Measurements from ENCODE around the gene ARHGEF38.

The ARHGEF38 gene

GRCh38 chr4:105710678-105711077 lies 158.3 kb downstream of the ARHGEF38 start:
- ChIA-PET CTCF (interaction anchor here (0.6 to 1.6 kb wide), 2 partner anchors 8 to 24 kb away, joined by 4 to 6 read pairs; no protein-coding TSS in a partner anchor), POLR2A (interaction anchor here (0.7 to 1.7 kb wide), 3 partner anchors 43 to 186 kb away, joined by 3 to 5 read pairs (median 3); partner anchors contain the start of gene NPNT)
- peaks cover 0 to 6% of the 10 kb centered on the region in 2 experiments; a peak in 1 of 3 replicates for H3K36me3 ChIP-seq (ENCODE audit: control insufficient read depth in 2 of 2, insufficient read depth in 1 of 2, low read length in 2 of 2)
- no peaks in the 10 kb centered on the region for H3K9me3 ChIP-seq (ENCODE audit: control insufficient read depth, insufficient read depth, low read depth, low read length)
- TF ChIP-seq PRDM1 (tag by site-specific recombination; IDR thresholded peaks at IDR 0.05) (peak; percentile 65; the same call in 1 of the 2 replicates), TCF7L2 (IDR thresholded peaks at IDR 0.05; ENCODE audit: borderline replicate concordance, low read depth, low read length) (peak; percentile 51; the same call in 1 of the 2 replicates), ZXDB (tag by site-specific recombination; IDR thresholded peaks at IDR 0.05) (0 out of 2 replicates have a peak, but pooled peaks have one; percentile 16), ZNF350 (tag by site-specific recombination; IDR thresholded peaks at IDR 0.05) (no peak), CTCF (tag by site-specific recombination; IDR thresholded peaks at IDR 0.05) (no peak), ZNF621 (tag by site-specific recombination; IDR thresholded peaks at IDR 0.05) (no peak), SCRT2 (tag by site-specific recombination; IDR thresholded peaks at IDR 0.05) (peak; percentile 64), ZNF501 (tag by site-specific recombination; IDR thresholded peaks at IDR 0.05) (no peak), ZNF366 (tag by site-specific recombination; conservative IDR thresholded peaks at IDR 0.05) (0 out of 2 replicates have a peak, but pooled peaks have one; percentile 36), ZNF335 (tag by site-specific recombination; conservative IDR thresholded peaks at IDR 0.05) (peak; percentile 34; the same call in 1 of the 2 replicates), OSR2 (tag by site-specific recombination; IDR thresholded peaks at IDR 0.05) (peak; percentile 66), SP7 (tag by site-specific recombination; IDR thresholded peaks at IDR 0.05) (peak; percentile 77), ZNF843 (tag by site-specific recombination; IDR thresholded peaks at IDR 0.05) (peak; percentile 60; the same call in 1 of the 2 replicates)
- TF ChIP-seq, protein P1, sequence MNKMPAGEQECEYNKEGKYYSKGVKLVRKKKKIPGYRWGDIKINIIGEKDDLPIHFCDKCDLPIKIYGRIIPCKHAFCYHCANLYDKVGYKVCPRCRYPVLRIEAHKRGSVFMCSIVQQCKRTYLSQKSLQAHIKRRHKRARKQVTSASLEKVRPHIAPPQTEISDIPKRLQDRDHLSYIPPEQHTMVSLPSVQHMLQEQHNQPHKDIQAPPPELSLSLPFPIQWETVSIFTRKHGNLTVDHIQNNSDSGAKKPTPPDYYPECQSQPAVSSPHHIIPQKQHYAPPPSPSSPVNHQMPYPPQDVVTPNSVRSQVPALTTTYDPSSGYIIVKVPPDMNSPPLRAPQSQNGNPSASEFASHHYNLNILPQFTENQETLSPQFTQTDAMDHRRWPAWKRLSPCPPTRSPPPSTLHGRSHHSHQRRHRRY (tag by site-specific recombination; IDR thresholded peaks at IDR 0.05), result no peak
- TF ChIP-seq, protein P2, sequence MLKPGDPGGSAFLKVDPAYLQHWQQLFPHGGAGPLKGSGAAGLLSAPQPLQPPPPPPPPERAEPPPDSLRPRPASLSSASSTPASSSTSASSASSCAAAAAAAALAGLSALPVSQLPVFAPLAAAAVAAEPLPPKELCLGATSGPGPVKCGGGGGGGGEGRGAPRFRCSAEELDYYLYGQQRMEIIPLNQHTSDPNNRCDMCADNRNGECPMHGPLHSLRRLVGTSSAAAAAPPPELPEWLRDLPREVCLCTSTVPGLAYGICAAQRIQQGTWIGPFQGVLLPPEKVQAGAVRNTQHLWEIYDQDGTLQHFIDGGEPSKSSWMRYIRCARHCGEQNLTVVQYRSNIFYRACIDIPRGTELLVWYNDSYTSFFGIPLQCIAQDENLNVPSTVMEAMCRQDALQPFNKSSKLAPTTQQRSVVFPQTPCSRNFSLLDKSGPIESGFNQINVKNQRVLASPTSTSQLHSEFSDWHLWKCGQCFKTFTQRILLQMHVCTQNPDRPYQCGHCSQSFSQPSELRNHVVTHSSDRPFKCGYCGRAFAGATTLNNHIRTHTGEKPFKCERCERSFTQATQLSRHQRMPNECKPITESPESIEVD (tag by site-specific recombination; IDR thresholded peaks at IDR 0.05), result peak; percentile 96
- no peak overlapping the region for H3K4me3 ChIP-seq (ENCODE audit: low read depth, low read length)
- no peak overlapping the region for H3K27ac ChIP-seq (ENCODE audit: extremely low read depth, low read depth, low read length)
- H3K4me1 ChIP-seq (ENCODE audit: control insufficient read depth, insufficient read depth, low read length), result 0 out of 2 replicates have a peak, but pooled peaks cover 2% of the 10 kb centered on the region

GRCh38 chr4:105712766-105713165 lies 160.3 kb downstream of the ARHGEF38 start:
- H3K9me3 ChIP-seq (ENCODE audit: control insufficient read depth, insufficient read depth, low read depth, low read length), result no peaks in the 10 kb centered on the region
- ChIA-PET POLR2A (no interaction called here), CTCF (interaction anchor here (0.6 to 0.7 kb wide), 2 partner anchors 807 to 852 kb away, joined by 3 to 4 read pairs; no protein-coding TSS in a partner anchor)
- peaks cover 0 to 3% of the 10 kb centered on the region in 2 experiments; a peak in 1 of 3 replicates for H3K36me3 ChIP-seq (ENCODE audit: control insufficient read depth in 2 of 2, insufficient read depth in 1 of 2, low read length in 2 of 2)
- no peak overlapping the region for H3K27ac ChIP-seq (ENCODE audit: extremely low read depth, low read depth, low read length)
- TF ChIP-seq ZEB2 (tag by site-specific recombination; IDR thresholded peaks at IDR 0.05) (no peak), PRDM10 (tag by site-specific recombination; IDR thresholded peaks at IDR 0.05) (no peak), ZNF600 (tag by site-specific recombination; IDR thresholded peaks at IDR 0.05) (peak; percentile 60), KLF17 (tag by site-specific recombination; IDR thresholded peaks at IDR 0.05) (no peak), ZNF114 (tag by site-specific recombination; IDR thresholded peaks at IDR 0.05) (no peak)
- TF ChIP-seq, protein P2 (tag by site-specific recombination; IDR thresholded peaks at IDR 0.05), result no peak
- H3K4me3 ChIP-seq (ENCODE audit: low read depth, low read length), result no peak overlapping the region
- H3K4me1 ChIP-seq (ENCODE audit: control insufficient read depth, insufficient read depth, low read length), result 0 out of 2 replicates have a peak, but pooled peaks cover 2% of the 10 kb centered on the region

All from HEK293 (cell line).